ENCODE measurements around the gene DTX4. TPM values are rescaled to one million over a fixed set of nuclear protein-coding genes. Genes with fewer than 3 reads are reported as not detected.

Gene DTX4
- total RNA-seq, 1 experiment from 2014 or later = 4.2 TPM

DNA sequence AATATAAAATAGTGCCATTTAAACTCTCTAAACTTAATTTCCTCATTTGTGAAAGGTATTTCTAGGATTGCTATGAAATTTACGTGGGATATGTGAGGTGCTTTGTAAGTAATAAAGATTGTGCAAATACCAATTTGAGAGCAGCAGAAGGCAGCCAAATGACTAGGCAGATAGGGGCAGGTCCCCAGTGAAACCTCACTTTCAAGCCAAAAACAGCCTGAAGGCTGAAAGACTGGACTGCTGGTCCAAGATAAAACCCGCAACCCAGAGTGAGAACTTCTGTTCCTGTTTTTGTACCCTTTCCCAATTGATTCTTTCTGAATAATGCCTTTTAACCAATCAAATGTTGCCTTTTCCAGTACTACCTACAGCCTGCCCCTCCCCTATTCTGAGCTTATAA, 7.2 kb downstream of the DTX4 start:
- Mint-ChIP-seq H3K36me3 (ENCODE audit: insufficient read depth, unreplicated experiment) (peaks cover 17% of the 10 kb centered on the region), H3K27me3 (ENCODE audit: insufficient read depth, unreplicated experiment) (no peaks in the 10 kb centered on the region), H3K4me1 (ENCODE audit: insufficient read depth, unreplicated experiment) (peaks cover 27% of the 10 kb centered on the region), H3K27ac (ENCODE audit: low read depth, unreplicated experiment) (no peak overlapping the region), H3K4me3 (ENCODE audit: unreplicated experiment) (no peak overlapping the region), H3K9me3 (ENCODE audit: unreplicated experiment) (no peaks in the 10 kb centered on the region)
- intact Hi-C loops (cut with micrococcal nuclease) = no loop called here
- no peak for DNase-seq (ENCODE audit: unreplicated experiment)
- TF ChIP-seq, protein P1, sequence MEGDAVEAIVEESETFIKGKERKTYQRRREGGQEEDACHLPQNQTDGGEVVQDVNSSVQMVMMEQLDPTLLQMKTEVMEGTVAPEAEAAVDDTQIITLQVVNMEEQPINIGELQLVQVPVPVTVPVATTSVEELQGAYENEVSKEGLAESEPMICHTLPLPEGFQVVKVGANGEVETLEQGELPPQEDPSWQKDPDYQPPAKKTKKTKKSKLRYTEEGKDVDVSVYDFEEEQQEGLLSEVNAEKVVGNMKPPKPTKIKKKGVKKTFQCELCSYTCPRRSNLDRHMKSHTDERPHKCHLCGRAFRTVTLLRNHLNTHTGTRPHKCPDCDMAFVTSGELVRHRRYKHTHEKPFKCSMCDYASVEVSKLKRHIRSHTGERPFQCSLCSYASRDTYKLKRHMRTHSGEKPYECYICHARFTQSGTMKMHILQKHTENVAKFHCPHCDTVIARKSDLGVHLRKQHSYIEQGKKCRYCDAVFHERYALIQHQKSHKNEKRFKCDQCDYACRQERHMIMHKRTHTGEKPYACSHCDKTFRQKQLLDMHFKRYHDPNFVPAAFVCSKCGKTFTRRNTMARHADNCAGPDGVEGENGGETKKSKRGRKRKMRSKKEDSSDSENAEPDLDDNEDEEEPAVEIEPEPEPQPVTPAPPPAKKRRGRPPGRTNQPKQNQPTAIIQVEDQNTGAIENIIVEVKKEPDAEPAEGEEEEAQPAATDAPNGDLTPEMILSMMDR (IDR thresholded peaks at IDR 0.05; ENCODE audit: unreplicated experiment) = no peak
- no TSS peak for BruUV-seq (replicated peaks)
- POLR2A ChIA-PET = no interaction called here
- CTCF ChIA-PET = interaction anchor here (1.1 to 27.3 kb wide), 4 partner anchors 5 to 611 kb away, joined by 3 to 530 read pairs (median 113); partner anchors contain the start of gene DTX4

DNA sequence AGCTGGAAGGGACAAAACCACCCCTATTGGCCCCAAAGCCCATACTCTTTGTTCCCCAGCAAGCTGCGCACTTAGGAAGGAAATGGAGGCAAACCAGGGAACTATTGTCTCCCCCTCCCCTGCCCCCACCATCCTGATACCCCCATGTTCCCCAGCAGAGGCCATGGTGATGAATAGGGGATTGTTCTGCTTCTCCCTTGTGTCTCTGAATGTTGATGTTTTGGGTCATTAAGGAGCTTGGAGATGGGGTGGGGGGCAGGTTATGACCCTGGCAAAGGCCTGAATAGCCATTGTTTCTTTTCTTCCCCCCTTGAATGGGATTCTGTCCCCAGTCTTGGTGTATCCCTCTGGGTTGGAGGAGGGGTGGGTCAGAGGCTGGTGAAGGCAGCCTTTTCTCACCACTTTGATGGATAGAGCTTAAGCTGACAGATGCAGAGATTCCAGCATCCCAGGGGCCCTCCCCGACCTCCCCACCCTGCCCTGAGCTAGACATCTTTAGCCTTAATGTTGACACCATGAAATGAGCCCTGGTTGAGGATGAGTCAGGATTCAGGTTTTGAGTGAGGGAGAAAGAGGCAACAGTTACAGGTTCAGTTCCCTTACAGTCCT, 8.3 kb downstream of the DTX4 start:
- ChIA-PET CTCF (interaction anchor here (0.5 to 27.3 kb wide), 9 partner anchors 6 to 612 kb away, joined by 3 to 530 read pairs (median 6); partner anchors contain the start of gene DTX4), POLR2A (no interaction called here)
- DNase-seq (ENCODE audit: unreplicated experiment) = no peak
- Mint-ChIP-seq H3K4me3 (ENCODE audit: unreplicated experiment) (no peak overlapping the region), H3K9me3 (ENCODE audit: unreplicated experiment) (no peaks in the 10 kb centered on the region), H3K27me3 (ENCODE audit: insufficient read depth, unreplicated experiment) (no peaks in the 10 kb centered on the region), H3K4me1 (ENCODE audit: insufficient read depth, unreplicated experiment) (peaks cover 15% of the 10 kb centered on the region), H3K36me3 (ENCODE audit: insufficient read depth, unreplicated experiment) (peaks cover 21% of the 10 kb centered on the region), H3K27ac (ENCODE audit: low read depth, unreplicated experiment) (no peak overlapping the region)
- TF ChIP-seq, protein P1 (IDR thresholded peaks at IDR 0.05; ENCODE audit: unreplicated experiment) = no peak
- intact Hi-C loops (cut with micrococcal nuclease) = no loop called here
- BruUV-seq (replicated peaks) = no TSS peak

DNA sequence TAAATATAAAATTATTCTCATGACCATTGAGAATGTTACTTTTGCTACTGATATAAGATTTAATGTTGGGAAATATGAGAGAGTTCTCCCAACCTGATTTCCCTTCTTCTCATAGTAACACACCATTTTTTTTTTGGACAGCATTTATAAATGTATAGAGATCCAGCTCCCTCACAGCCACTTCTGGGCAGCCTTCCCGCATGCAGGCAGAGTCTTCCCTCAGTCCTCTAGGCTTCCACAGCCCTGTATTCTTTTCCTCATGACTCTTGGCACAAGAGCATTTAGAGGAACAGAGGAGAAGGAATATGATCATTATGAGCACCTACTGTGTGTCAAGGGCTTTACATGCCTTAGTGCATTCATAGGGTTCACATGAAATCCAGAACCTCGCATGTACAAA, 9.0 kb downstream of the DTX4 start:
- Mint-ChIP-seq H3K36me3 (ENCODE audit: insufficient read depth, unreplicated experiment) (peaks cover 21% of the 10 kb centered on the region), H3K4me1 (ENCODE audit: insufficient read depth, unreplicated experiment) (peaks cover 12% of the 10 kb centered on the region), H3K9me3 (ENCODE audit: unreplicated experiment) (no peaks in the 10 kb centered on the region), H3K27ac (ENCODE audit: low read depth, unreplicated experiment) (no peak overlapping the region), H3K4me3 (ENCODE audit: unreplicated experiment) (no peak overlapping the region), H3K27me3 (ENCODE audit: insufficient read depth, unreplicated experiment) (no peaks in the 10 kb centered on the region)
- ChIA-PET POLR2A (no interaction called here), CTCF (interaction anchor here (0.6 to 27.3 kb wide), 7 partner anchors 7 to 711 kb away, joined by 3 to 530 read pairs (median 6); partner anchors contain the start of gene DTX4)
- BruUV-seq (replicated peaks) = no TSS peak
- no peak for DNase-seq (ENCODE audit: unreplicated experiment)
- intact Hi-C loops (cut with micrococcal nuclease) = no loop called here
- TF ChIP-seq, protein P1 (IDR thresholded peaks at IDR 0.05; ENCODE audit: unreplicated experiment) = no peak

DNA sequence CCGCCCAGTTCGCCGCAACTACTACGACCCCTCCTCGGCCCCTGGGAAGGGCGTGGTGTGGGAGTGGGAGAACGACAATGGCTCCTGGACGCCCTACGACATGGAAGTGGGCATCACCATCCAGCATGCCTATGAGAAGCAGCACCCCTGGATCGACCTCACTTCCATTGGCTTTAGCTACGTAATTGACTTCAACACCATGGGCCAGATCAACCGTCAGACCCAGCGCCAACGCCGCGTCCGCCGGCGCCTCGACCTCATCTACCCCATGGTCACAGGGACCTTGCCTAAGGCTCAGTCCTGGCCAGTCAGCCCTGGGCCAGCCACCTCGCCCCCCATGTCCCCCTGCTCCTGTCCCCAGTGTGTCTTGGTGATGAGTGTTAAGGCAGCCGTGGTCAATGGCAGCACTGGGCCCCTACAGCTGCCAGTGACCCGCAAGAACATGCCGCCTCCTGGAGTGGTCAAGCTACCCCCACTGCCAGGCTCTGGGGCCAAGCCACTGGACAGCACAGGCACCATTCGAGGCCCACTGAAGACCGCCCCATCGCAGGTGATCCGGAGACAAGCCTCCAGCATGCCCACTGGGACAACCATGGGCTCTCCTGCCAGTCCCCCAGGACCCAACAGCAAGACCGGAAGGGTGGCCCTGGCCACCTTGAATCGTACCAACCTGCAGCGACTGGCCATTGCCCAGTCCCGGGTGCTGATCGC, 10.0 kb downstream of the DTX4 start:
- ChIA-PET POLR2A (interaction anchor here (2.0 kb wide), 1 partner anchor 8 kb away, joined by 7 read pairs; no protein-coding TSS in a partner anchor), CTCF (interaction anchor here (0.5 to 27.3 kb wide), 9 partner anchors 8 to 248 kb away, joined by 3 to 530 read pairs (median 3); partner anchors contain the start of gene DTX4)
- DNase-seq (ENCODE audit: unreplicated experiment) = no peak
- Mint-ChIP-seq H3K27ac (ENCODE audit: low read depth, unreplicated experiment) (no peak overlapping the region), H3K36me3 (ENCODE audit: insufficient read depth, unreplicated experiment) (peaks cover 17% of the 10 kb centered on the region), H3K4me1 (ENCODE audit: insufficient read depth, unreplicated experiment) (peaks cover 10% of the 10 kb centered on the region), H3K4me3 (ENCODE audit: unreplicated experiment) (no peak overlapping the region), H3K27me3 (ENCODE audit: insufficient read depth, unreplicated experiment) (no peaks in the 10 kb centered on the region), H3K9me3 (ENCODE audit: unreplicated experiment) (no peaks in the 10 kb centered on the region)
- intact Hi-C loops (cut with micrococcal nuclease) = no loop called here
- TF ChIP-seq, protein P1 (IDR thresholded peaks at IDR 0.05; ENCODE audit: unreplicated experiment) = no peak
- no TSS peak for BruUV-seq (replicated peaks)
